Measurements from ENCODE around the gene SPTBN5.

GRCh38 chr15:41868321-41868720 is 25.5 kb downstream of the SPTBN5 start:
- TF ChIP-seq CTCF (IDR thresholded peaks at IDR 0.05 in 2 of 3, conservative IDR thresholded peaks at IDR 0.05 in 1 of 3; ENCODE audit: control insufficient read depth in 2 of 3, extremely low read depth in 1 of 3, insufficient read depth in 1 of 3, low read depth in 3 of 3, low read length in 3 of 3) (no peak), RAD21 (IDR thresholded peaks at IDR 0.05; ENCODE audit: insufficient read depth, low read depth, low read length) (no peak), EZH2 (IDR thresholded peaks at IDR 0.05; ENCODE audit: borderline replicate concordance, control insufficient read depth, low read depth, low read length) (no peak), NFIC (IDR thresholded peaks at IDR 0.05; ENCODE audit: low read depth, low read length) (no peak), ZNF24 (IDR thresholded peaks at IDR 0.05) (no peak), NKRF (conservative IDR thresholded peaks at IDR 0.05) (no peak), HDGF (IDR thresholded peaks at IDR 0.05) (no peak), MYB (IDR thresholded peaks at IDR 0.05; ENCODE audit: borderline replicate concordance, low read depth, low read length) (no peak), BCL3 (IDR thresholded peaks at IDR 0.05; ENCODE audit: borderline replicate concordance, insufficient read depth, low read depth, low read length, poor library complexity, severe bottlenecking) (no peak), FOS (IDR thresholded peaks at IDR 0.05; ENCODE audit: borderline replicate concordance, extremely low read depth, insufficient read length) (no peak), ATF3 (IDR thresholded peaks at IDR 0.05; ENCODE audit: borderline replicate concordance, extremely low read depth, low read depth, low read length) (no peak), SUZ12 (IDR thresholded peaks at IDR 0.05; ENCODE audit: unreplicated experiment) (no peak), RFX5 (IDR thresholded peaks at IDR 0.05; ENCODE audit: low read depth, low read length) (no peak)

Data from GM12878 (cell line).